ENCODE results near the gene PTGER2. TPM values are rescaled to one million over a fixed set of nuclear protein-coding genes. Genes with fewer than 3 reads are reported as not detected.
A peak's percentile ranks its signal among the peaks of the same experiment; 100 is the strongest.

Gene PTGER2
- polyA plus RNA-seq, 1 of the 3 experiments (the other 2 are of a cell fraction): 0.67 TPM

- H3K9me3 ChIP-seq: no peaks in the 10 kb centered on the region
- H3F3A ChIP-seq (replicated peaks; ENCODE audit: insufficient read depth): peaks cover 9% of the 10 kb centered on the region
- H3K27ac ChIP-seq (ENCODE audit: low read depth in 2 of 2, low read length in 1 of 2): peak overlapping the region in 1 of 2 experiments; percentile 72; a peak in 1 of 4 replicates
- no peaks in the 10 kb centered on the region for H3K36me3 ChIP-seq (replicated peaks in 1 of 2; ENCODE audit: control insufficient read depth in 1 of 2, insufficient read depth in 2 of 2, low read length in 1 of 2)
- ChIA-PET POLR2A (no interaction called here), CTCF (no interaction called here)
- no peaks in the 10 kb centered on the region for H4K20me1 ChIP-seq (ENCODE audit: insufficient read depth)
- no peak for DNase-seq
- peaks cover 11 to 24% of the 10 kb centered on the region in 2 experiments for H3K4me1 ChIP-seq (ENCODE audit: control insufficient read depth in 1 of 2, insufficient read depth in 2 of 2, low read depth in 1 of 2, low read length in 1 of 2)
- H3K27me3 ChIP-seq (ENCODE audit: insufficient read depth): no peaks in the 10 kb centered on the region
- no peak overlapping the region for H3K4me2 ChIP-seq
- no peak overlapping the region for H3K4me3 ChIP-seq (ENCODE audit: low read depth in 2 of 2, low read length in 1 of 2)
- H2AFZ ChIP-seq (ENCODE audit: low read depth): peak overlapping the region; percentile 77; the same call in 1 of the 2 replicates
- TF ChIP-seq RXRA (IDR thresholded peaks at IDR 0.05; ENCODE audit: borderline replicate concordance, low read depth) (no peak), POLR2AphosphoS5 (IDR thresholded peaks at IDR 0.05; ENCODE audit: low read depth, low read length) (no peak), USF1 (IDR thresholded peaks at IDR 0.05; ENCODE audit: borderline replicate concordance, low read depth) (no peak), TCF12 (IDR thresholded peaks at IDR 0.05) (no peak), REST (IDR thresholded peaks at IDR 0.05; ENCODE audit: low read depth, low read length) (no peak), TEAD4 (IDR thresholded peaks at IDR 0.05; ENCODE audit: borderline replicate concordance, insufficient read depth) (no peak), MXI1 (IDR thresholded peaks at IDR 0.05; ENCODE audit: low read depth, low read length) (no peak), EZH2phosphoT487 (IDR thresholded peaks at IDR 0.05; ENCODE audit: borderline replicate concordance, low read depth) (no peak), RFX5 (IDR thresholded peaks at IDR 0.05; ENCODE audit: low read length) (no peak), ZBTB33 (IDR thresholded peaks at IDR 0.05; ENCODE audit: borderline replicate concordance, low read depth) (no peak), FOSL2 (IDR thresholded peaks at IDR 0.05; ENCODE audit: borderline replicate concordance, low read depth) (no peak), NRF1 (IDR thresholded peaks at IDR 0.05; ENCODE audit: low read depth, low read length) (no peak), FOXM1 (IDR thresholded peaks at IDR 0.05; ENCODE audit: low read depth) (no peak), NFIC (IDR thresholded peaks at IDR 0.05; ENCODE audit: borderline replicate concordance) (no peak), CTCF (IDR thresholded peaks at IDR 0.05) (no peak), RCOR1 (IDR thresholded peaks at IDR 0.05; ENCODE audit: low read length) (no peak)
- H3K9ac ChIP-seq: no peak overlapping the region
- H3K79me2 ChIP-seq (ENCODE audit: insufficient read depth): no peaks in the 10 kb centered on the region
- no peaks in the 10 kb centered on the region for H3K9me2 ChIP-seq
Measured at GRCh38 chr14:52354242-52354641, 40.1 kb downstream of the PTGER2 start.

Data from SK-N-SH (cell line).